ENCODE data around the gene DEFB113.

DNA sequence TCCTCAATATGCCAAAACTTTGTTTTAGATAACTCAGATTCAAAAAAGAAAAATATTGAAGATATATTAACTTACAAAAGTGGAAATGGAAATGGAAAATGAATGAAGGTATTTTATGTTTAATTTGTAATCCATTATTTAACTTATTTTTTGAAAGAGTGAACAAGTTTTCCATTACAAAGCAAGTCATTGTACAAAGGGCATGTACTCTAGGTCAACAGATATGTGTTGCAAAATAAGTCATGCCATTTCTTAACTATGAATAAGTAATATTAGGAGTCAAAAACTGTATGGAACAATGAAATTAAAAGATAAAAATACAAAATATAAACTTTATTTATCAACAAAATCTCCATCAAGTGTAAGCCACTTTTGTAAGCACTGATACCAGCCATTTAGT, 25.9 kb upstream of the DEFB113 start:
- TF ChIP-seq, protein P1, sequence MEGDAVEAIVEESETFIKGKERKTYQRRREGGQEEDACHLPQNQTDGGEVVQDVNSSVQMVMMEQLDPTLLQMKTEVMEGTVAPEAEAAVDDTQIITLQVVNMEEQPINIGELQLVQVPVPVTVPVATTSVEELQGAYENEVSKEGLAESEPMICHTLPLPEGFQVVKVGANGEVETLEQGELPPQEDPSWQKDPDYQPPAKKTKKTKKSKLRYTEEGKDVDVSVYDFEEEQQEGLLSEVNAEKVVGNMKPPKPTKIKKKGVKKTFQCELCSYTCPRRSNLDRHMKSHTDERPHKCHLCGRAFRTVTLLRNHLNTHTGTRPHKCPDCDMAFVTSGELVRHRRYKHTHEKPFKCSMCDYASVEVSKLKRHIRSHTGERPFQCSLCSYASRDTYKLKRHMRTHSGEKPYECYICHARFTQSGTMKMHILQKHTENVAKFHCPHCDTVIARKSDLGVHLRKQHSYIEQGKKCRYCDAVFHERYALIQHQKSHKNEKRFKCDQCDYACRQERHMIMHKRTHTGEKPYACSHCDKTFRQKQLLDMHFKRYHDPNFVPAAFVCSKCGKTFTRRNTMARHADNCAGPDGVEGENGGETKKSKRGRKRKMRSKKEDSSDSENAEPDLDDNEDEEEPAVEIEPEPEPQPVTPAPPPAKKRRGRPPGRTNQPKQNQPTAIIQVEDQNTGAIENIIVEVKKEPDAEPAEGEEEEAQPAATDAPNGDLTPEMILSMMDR (IDR thresholded peaks at IDR 0.05): no peak
- TF ChIP-seq POLR2A (IDR thresholded peaks at IDR 0.05; ENCODE audit: low read depth): no peak
- TF ChIP-seq EP300 (IDR thresholded peaks at IDR 0.05): no peak
- TF ChIP-seq POLR2AphosphoS5 (IDR thresholded peaks at IDR 0.05): no peak
